ENCODE data around the gene STEAP2. TPM values are rescaled to one million over a fixed set of nuclear protein-coding genes. Genes with fewer than 3 reads are reported as not detected.

The STEAP2 gene
- total RNA-seq: 17.3 and 23.5 TPM in 2 replicates

DNA sequence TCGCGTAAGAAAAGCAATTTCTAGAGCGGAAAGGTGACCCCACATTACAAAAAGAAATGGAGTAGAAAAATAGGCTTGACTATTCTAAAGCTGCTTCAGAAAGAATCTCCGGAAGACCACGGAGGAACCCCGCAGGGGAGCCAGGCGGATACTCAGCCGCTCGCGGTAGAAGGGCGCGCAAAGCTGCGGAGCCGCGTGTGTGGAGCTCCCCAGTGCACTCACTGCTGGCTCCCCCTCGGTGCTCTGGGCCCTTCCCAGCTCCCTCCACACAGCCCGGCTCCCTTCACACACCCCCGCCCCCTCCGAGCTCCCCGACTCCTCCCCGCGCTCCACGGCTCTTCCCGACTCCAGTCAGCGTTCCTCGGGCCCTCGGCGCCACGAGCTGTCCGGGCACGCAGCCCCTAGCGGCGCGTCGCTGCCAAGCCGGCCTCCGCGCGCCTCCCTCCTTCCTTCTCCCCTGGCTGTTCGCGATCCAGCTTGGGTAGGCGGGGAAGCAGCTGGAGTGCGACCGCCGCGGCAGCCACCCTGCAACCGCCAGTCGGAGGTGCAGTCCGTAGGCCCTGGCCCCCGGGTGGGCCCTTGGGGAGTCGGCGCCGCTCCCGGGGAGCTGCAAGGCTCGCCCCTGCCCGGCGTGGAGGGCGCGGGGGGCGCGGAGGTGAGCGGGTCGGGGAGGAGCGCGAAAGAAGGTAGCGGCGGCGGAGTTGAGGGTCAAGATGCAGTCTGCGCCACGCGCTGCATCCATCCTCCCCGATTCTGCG lies at the start of gene STEAP2:
STEAP2 (plus strand) TSS at position 350 of the 758 bp plus-strand sequence. CDS start 13,343 bp downstream, outside the sequence.

DNA sequence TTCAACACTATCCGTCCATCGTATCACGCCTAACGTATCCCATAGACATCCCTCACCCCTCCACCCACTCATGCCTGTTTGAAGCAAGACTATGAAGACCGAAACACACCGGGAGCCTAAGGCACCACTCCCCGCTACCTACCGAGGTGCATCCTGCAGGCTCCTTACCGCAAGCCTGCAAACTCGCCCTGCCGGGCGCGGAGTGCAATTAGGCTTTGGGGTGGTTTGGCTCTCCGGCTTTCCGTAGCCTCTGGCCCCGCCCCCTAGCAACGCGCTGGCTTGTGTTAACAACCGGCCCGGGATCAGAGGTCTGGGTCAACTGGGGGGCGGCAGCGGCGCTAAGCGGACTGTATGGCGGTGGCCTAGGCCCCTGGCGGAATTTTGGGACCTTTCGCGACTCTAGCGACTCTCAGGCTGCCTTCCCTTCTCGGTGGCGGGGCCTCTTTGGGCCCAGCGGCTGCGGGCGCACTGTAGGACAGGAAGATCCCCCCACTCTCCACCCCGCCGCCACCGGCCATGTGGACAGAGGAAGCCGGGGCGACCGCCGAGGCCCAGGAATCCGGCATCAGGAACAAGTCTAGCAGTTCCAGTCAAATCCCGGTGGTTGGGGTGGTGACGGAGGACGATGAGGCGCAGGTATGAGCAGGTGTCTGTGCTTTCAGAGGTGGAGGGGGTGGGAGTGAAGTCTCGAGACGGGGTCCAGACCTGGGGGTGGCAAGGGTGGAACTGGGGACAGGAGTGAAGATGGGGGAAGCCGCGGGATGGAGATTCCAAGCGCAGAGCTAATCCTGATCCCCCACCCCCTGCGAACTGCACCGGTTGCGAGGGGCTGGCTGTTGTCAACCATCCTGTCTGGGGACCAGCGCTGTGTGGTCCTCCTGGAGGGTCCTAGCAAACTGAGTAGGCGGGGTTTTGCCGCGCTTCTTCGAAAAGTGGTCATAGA lies 33.6 kb downstream of the STEAP2 start, which contains the start of gene CFAP69:
CFAP69 (plus strand) TSS at position 266 of the 943 bp plus-strand sequence; CDS start at position 517, 251 bp downstream.

Small RNA genes within 50 kb of the gene (small RNA-seq; reads per million reads assigned to genes)
- gene RF00019: not detected

Other genes starting within 250 kb of the STEAP2 start
- gene STEAP1, start 57.3 kb upstream of the STEAP2 start, total RNA-seq: 83.1 and 152 TPM in 2 replicates
- 7.7 and 8.8 TPM in 2 replicates for gene CFAP69, start 33.4 kb downstream of the STEAP2 start, total RNA-seq
- under 0.01 and 0.20 TPM in 2 replicates for gene FAM237B, start 109.6 kb downstream of the STEAP2 start, total RNA-seq
- gene GTPBP10, start 135.0 kb downstream of the STEAP2 start, total RNA-seq: 12.5 and 15.4 TPM in 2 replicates
- 32.0 and 40.1 TPM in 2 replicates for gene CLDN12, start 191.7 kb downstream of the STEAP2 start, total RNA-seq